HL-60 (cell line): ENCODE measurements around the gene ENG.

Source experiments
- DNase-seq, 2 experiments: peaks; one replicate each; pipeline ENCODE4 v3.0.0-alpha.2; 2010 to 2020; ENCODE audit warnings: low read depth in 1 of 2, low spot score in 1 of 2
- H3K27ac ChIP-seq: fragments of 250-450 bp; sonication (Bioruptor Pico); replicated peaks from 2 replicates; pipeline ENCODE4 v1.5.1; 2020; ENCODE audit warnings: mild to moderate bottlenecking, moderate library complexity
- H3K27me3 ChIP-seq: fragments of 250-450 bp; sonication (Bioruptor Pico); 2 replicates; pipeline ENCODE4 v1.5.1; 2021; ENCODE audit warnings: mild to moderate bottlenecking, moderate library complexity; ENCODE audit not compliant: insufficient read depth, poor library complexity, severe bottlenecking
- H3K4me3 ChIP-seq: replicated peaks from 2 replicates; pipeline ENCODE4 v1.5.1; 2011; ENCODE audit warnings: mild to moderate bottlenecking, control low read depth, low read length; ENCODE audit not compliant: insufficient read depth
- CTCF ChIP-seq: IDR thresholded peaks from one replicate; pipeline ENCODE4 v1.5.1; 2011; ENCODE audit warnings: low read length, control low read depth, inconsistent platforms; ENCODE audit not compliant: insufficient read depth
- GABPA ChIP-seq: IDR thresholded peaks from 2 replicates; pipeline ENCODE4 v1.6.1; 2012; ENCODE audit warnings: low read depth
- POLR2AphosphoS5 ChIP-seq: IDR thresholded peaks from 2 replicates; pipeline ENCODE4 v1.6.1; 2012; ENCODE audit warnings: low read depth
- REST ChIP-seq: IDR thresholded peaks from 2 replicates; pipeline ENCODE4 v1.6.1; 2012; ENCODE audit warnings: low read depth; ENCODE audit not compliant: insufficient replicate concordance
- SPI1 ChIP-seq: IDR thresholded peaks from 2 replicates; pipeline ENCODE4 v1.6.1; 2012; ENCODE audit warnings: low read depth, mild to moderate bottlenecking, borderline replicate concordance

Gene ENG

GRCh38 chr9:127895811-127896210 lies 41.4 kb upstream of the ENG start:
- no peak for TF ChIP-seq REST
- no peak for TF ChIP-seq GABPA
- no peak for TF ChIP-seq SPI1
- no peak for TF ChIP-seq CTCF
- TF ChIP-seq POLR2AphosphoS5 = no peak
- DNase-seq = no peak
- no peak overlapping the region for H3K4me3 ChIP-seq
- H3K27me3 ChIP-seq = no peaks in the 10 kb centered on the region
- H3K27ac ChIP-seq = no peak overlapping the region

- TF ChIP-seq POLR2AphosphoS5 (no peak), SPI1 (no peak), GABPA (no peak), CTCF (no peak), REST (no peak)
- DNase-seq = no peak
- H3K4me3 ChIP-seq = no peak overlapping the region
- no peaks in the 10 kb centered on the region for H3K27me3 ChIP-seq
- H3K27ac ChIP-seq = no peak overlapping the region
These were observed 38.9 kb upstream of the ENG start for GRCh38 chr9:127893392-127893791.

GRCh38 chr9:127892831-127893230 lies 38.4 kb upstream of the ENG start:
- DNase-seq = no peak
- Histone ChIP-seq H3K27me3 (no peaks in the 10 kb centered on the region), H3K4me3 (no peak overlapping the region), H3K27ac (no peak overlapping the region)
- TF ChIP-seq REST (no peak), CTCF (no peak), GABPA (no peak), SPI1 (no peak), POLR2AphosphoS5 (no peak)
